Subcutaneous abdominal adipose tissue (tissue), 5 donors: Measurements from ENCODE around the gene LSMEM2.

Source experiments
- H3K27ac ChIP-seq: one replicate; pipeline ENCODE4 v1.7.0; 2013; ENCODE audit warnings: low read depth, mild to moderate bottlenecking, inconsistent platforms, low read length, moderate library complexity
- H3K27me3 ChIP-seq, 5 donors: one replicate each; pipeline ENCODE4 v1.7.0; 2013; ENCODE audit warnings: low read length in 5 of 5, inconsistent platforms in 1 of 5; ENCODE audit not compliant: control insufficient read depth in 5 of 5, insufficient read depth in 4 of 5
- H3K36me3 ChIP-seq, 5 donors: one replicate each; pipeline ENCODE4 v1.7.0; 2013; ENCODE audit warnings: low read length in 5 of 5; ENCODE audit not compliant: control insufficient read depth in 5 of 5, insufficient read depth in 5 of 5
- H3K4me1 ChIP-seq, 5 donors: one replicate each; pipeline ENCODE4 v1.7.0; 2013; ENCODE audit warnings: low read length in 5 of 5, mild to moderate bottlenecking in 3 of 5, moderate library complexity in 1 of 5; ENCODE audit not compliant: control insufficient read depth in 5 of 5, insufficient read depth in 5 of 5
- H3K4me3 ChIP-seq, 5 donors: one replicate each; pipeline ENCODE4 v1.7.0; 2013; ENCODE audit warnings: low read length in 5 of 5, low read depth in 1 of 5
- H3K9ac ChIP-seq, 5 donors: one replicate each; pipeline ENCODE4 v1.7.0; 2013; ENCODE audit warnings: low read length in 5 of 5, mild to moderate bottlenecking in 4 of 5, moderate library complexity in 3 of 5
- H3K9me3 ChIP-seq, 5 donors: one replicate each; pipeline ENCODE4 v1.7.0; 2013; ENCODE audit warnings: low read length in 5 of 5; ENCODE audit not compliant: control insufficient read depth in 5 of 5
- donor health status: healthy.
- donor health status: healthy.
- donor health status: healthy.
- donor health status: healthy.
- donor health status: healthy.

LSMEM2 gene

GRCh38 chr3:50318615-50319014 is 39.7 kb downstream of the LSMEM2 start:
- Histone ChIP-seq H3K27me3 (no peaks in the 10 kb centered on the region), H3K4me3 (peak overlapping the region in 4 of 5 donors; percentile 22 to 95 (median 80)), H3K9ac (peak overlapping the region in 2 of 5 donors; percentile 10 to 53), H3K4me1 (peaks cover 26 to 82% (median 71%) of the 10 kb centered on the region in 5 donors), H3K27ac (no peak overlapping the region), H3K9me3 (no peaks in the 10 kb centered on the region), H3K36me3 (peaks cover 0 to 54% (median 49%) of the 10 kb centered on the region in 5 donors)

DNA sequence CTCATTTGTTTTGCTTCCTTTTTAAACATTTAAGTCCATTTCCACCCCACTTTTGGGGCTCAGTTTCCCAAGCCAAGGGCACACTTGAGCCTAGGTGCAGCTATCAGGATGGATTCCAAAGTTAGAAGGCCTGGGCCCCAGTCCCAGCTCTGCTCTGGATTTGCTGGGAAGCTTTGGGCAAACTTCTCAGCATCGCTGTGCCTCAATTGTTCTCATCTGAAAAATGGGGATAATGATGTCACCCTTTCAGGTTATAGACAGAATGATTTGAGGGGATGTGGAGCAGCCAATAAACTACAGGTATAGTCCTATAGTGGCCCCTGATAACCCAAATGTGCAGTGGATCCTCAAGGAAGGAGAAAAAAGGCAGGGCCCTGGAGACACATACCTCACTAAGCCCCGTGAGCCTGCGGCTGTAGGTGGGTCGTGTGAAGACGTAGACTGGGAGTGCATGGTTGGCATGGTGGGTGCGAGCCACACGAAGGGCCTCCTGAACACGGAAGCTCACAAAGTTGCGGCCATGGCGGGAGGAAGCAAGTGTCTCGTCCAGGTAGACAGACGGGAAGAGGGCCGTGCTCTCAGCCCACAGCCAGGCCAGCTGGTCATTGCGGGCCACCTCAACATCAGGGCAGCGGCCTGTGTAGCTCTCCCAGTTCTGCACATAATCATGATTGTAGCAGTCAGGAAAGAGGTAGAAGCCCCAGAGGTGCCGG is 40.5 kb downstream of the LSMEM2 start:
- H3K9me3 ChIP-seq, result no peaks in the 10 kb centered on the region
- H3K27me3 ChIP-seq, result no peaks in the 10 kb centered on the region
- peak overlapping the region in 2 of 5 donors; percentile 10 to 53 for H3K9ac ChIP-seq
- peaks cover 28 to 84% (median 73%) of the 10 kb centered on the region in 5 donors for H3K4me1 ChIP-seq
- peak overlapping the region; percentile 22 to 95 (median 79) for H3K4me3 ChIP-seq
- peaks cover 0 to 54% (median 49%) of the 10 kb centered on the region in 5 donors for H3K36me3 ChIP-seq
- H3K27ac ChIP-seq, result no peak overlapping the region

- no peaks in the 10 kb centered on the region for H3K27me3 ChIP-seq
- H3K4me1 ChIP-seq, result peaks cover 31 to 83% (median 73%) of the 10 kb centered on the region in 5 donors
- H3K9ac ChIP-seq, result peak overlapping the region; percentile 72 to 95 (median 84)
- H3K4me3 ChIP-seq, result peak overlapping the region; percentile 76 to 97 (median 81)
- no peaks in the 10 kb centered on the region for H3K9me3 ChIP-seq
- H3K27ac ChIP-seq, result peak overlapping the region; percentile 86
- H3K36me3 ChIP-seq, result peaks cover 0 to 46% (median 44%) of the 10 kb centered on the region in 5 donors
Observed at GRCh38 chr3:50319894-50320625, 41.2 kb downstream of the LSMEM2 start.

DNA sequence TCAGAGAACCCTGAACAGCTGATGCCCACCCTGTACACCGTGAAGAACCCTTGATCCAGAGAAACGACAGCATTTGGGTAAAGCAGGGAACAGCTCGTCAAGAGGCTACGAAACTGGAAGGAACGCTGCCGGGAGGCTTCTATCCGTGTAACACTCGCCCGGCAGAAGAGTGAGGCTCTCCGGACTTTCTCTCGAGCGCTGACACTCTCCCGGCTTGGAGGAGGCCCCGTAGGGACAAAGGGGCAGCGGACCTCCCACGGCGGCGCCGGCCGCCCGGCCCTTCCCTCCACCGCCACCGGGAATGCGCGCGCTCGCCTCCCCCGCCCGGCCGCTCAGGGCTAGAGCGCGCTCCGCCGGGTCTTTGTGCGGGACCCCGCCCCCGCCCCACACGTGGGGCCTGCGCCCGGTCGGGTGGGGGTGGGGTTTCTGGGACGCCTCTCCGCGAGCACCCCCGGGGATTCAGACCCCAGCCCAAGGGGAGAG is 42.0 kb downstream of the LSMEM2 start:
- Histone ChIP-seq H3K9me3 (no peaks in the 10 kb centered on the region), H3K36me3 (peaks cover 0 to 47% (median 44%) of the 10 kb centered on the region in 5 donors), H3K4me1 (peaks cover 29 to 86% (median 77%) of the 10 kb centered on the region in 5 donors), H3K27me3 (no peaks in the 10 kb centered on the region), H3K9ac (peak overlapping the region; percentile 72 to 95 (median 84)), H3K27ac (peak overlapping the region; percentile 86), H3K4me3 (peak overlapping the region; percentile 76 to 97 (median 81))

- Histone ChIP-seq H3K9ac (peak overlapping the region in 4 of 5 donors; percentile 76 to 95 (median 84)), H3K9me3 (no peaks in the 10 kb centered on the region), H3K4me3 (peak overlapping the region; percentile 59 to 95 (median 79)), H3K36me3 (peaks cover 0 to 48% (median 43%) of the 10 kb centered on the region in 5 donors), H3K27me3 (no peaks in the 10 kb centered on the region), H3K27ac (peak overlapping the region; percentile 86), H3K4me1 (peaks cover 29 to 82% (median 77%) of the 10 kb centered on the region in 5 donors)
Observed at GRCh38 chr3:50321336-50322114, 42.6 kb downstream of the LSMEM2 start.

- peak overlapping the region; percentile 46 to 95 (median 79) for H3K4me3 ChIP-seq
- no peaks in the 10 kb centered on the region for H3K27me3 ChIP-seq
- H3K27ac ChIP-seq, result peak overlapping the region; percentile 86
- H3K4me1 ChIP-seq, result peaks cover 28 to 81% (median 78%) of the 10 kb centered on the region in 5 donors
- H3K9ac ChIP-seq, result peak overlapping the region in 3 of 5 donors; percentile 62 to 95 (median 76)
- no peaks in the 10 kb centered on the region for H3K9me3 ChIP-seq
- peaks cover 0 to 43% (median 38%) of the 10 kb centered on the region in 5 donors for H3K36me3 ChIP-seq
Observed at GRCh38 chr3:50322115-50322385, 43.2 kb downstream of the LSMEM2 start.

DNA sequence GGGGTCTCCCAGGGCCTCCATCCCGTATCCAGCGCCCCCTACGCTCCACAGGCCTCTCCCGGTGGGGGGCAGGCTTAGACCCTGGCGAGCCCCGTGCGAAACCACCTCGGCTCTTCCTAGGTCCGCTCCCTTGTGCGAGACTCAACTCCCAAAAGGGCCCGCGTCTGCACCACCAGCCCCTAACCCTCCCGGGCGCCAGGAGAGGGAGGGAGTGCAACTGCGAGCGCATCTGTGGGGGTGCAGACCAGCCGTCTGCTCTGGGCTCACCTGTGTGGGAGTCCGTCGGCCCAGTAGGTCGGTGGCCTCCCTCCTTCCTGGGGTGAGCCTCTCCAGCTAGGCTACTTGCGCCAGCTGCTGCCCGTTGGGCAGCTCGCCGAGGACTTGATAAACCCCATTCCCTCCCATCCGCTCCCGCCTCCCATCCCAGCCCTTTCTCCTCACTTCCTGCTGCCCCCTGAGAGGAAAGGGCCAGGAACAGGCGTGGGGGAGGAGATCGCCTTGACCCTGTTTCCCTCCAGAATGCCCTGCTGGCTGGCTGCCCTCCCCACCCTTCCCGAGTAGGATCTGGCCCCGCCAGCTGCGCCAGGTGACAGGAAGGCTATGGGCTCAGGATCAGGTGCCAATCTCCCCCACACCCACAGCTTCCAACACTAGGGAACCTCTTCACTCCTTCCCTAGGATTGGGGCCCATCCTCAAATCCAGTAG is 43.7 kb downstream of the LSMEM2 start, which contains the start of gene HYAL2:
TSS of gene HYAL2 (minus strand) at position 360 of the 706 bp plus-strand sequence. CDS start 2,256 bp downstream, outside the sequence.
- H3K4me1 ChIP-seq, result peaks cover 27 to 81% (median 78%) of the 10 kb centered on the region in 5 donors
- H3K9ac ChIP-seq, result peak within 1 kb of the TSS in 4 of 5 donors; percentile 76 to 95 (median 84)
- peak within 1 kb of the TSS; percentile 86 for H3K27ac ChIP-seq
- peaks cover 0 to 38% (median 33%) of the 10 kb centered on the region in 5 donors for H3K36me3 ChIP-seq
- no peaks in the 10 kb centered on the region for H3K9me3 ChIP-seq
- no peaks in the 10 kb centered on the region for H3K27me3 ChIP-seq
- H3K4me3 ChIP-seq, result peak within 1 kb of the TSS; percentile 59 to 95 (median 79)

GRCh38 chr3:50323092-50323600 is 44.3 kb downstream of the LSMEM2 start:
- H3K9ac ChIP-seq, result peak overlapping the region in 2 of 5 donors; percentile 76 to 95
- no peaks in the 10 kb centered on the region for H3K27me3 ChIP-seq
- H3K4me3 ChIP-seq, result peak overlapping the region in 4 of 5 donors; percentile 16 to 95 (median 80)
- peak overlapping the region; percentile 86 for H3K27ac ChIP-seq
- H3K4me1 ChIP-seq, result peaks cover 27 to 79% (median 75%) of the 10 kb centered on the region in 5 donors
- H3K36me3 ChIP-seq, result peaks cover 0 to 33% (median 28%) of the 10 kb centered on the region in 5 donors
- H3K9me3 ChIP-seq, result no peaks in the 10 kb centered on the region
